GM21737 (cell line): Measurements from ENCODE around the gene LPCAT3.
"Not testable (repeated sequence)": the region's sequence is repeated elsewhere in the genome, so short reads cannot be mapped to it uniquely, and the experiment has no call there.

Source experiments
- ATAC-seq: cut with Tn5 transposase; IDR thresholded peaks from one replicate; pipeline ENCODE4 v1.9.1; 2021; ENCODE audit warnings: mild to moderate bottlenecking, moderate library complexity; ENCODE audit not compliant: unreplicated experiment

Gene LPCAT3

DNA sequence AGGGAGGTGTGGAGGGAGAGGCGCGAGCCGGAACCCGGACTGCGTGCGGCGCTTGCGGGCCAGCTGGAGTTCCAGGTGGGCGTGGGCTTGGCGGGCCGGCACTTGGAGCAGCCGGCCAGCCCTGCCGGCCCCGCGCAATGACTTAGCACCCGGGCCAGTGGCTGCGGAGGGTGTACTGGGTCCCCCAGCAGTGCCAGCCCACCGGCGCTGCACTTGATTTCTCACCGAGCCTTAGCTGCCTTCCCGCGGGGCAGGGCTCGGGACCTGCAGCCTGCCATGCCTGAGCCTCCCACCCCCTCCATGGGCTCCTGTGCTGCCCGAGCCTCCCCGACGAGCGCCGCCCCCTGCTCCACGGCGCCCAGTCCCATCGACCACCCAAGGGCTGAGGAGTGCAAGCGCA lies 19.1 kb upstream of the LPCAT3 start:
- not testable (repeated sequence) for ATAC-seq

GRCh38 chr12:7035463-7035862 lies 17.2 kb upstream of the LPCAT3 start:
- no peak for ATAC-seq

GRCh38 chr12:7034464-7034863 lies 16.2 kb upstream of the LPCAT3 start:
- no peak for ATAC-seq

GRCh38 chr12:7032990-7033389 lies 14.7 kb upstream of the LPCAT3 start:
- no peak for ATAC-seq

DNA sequence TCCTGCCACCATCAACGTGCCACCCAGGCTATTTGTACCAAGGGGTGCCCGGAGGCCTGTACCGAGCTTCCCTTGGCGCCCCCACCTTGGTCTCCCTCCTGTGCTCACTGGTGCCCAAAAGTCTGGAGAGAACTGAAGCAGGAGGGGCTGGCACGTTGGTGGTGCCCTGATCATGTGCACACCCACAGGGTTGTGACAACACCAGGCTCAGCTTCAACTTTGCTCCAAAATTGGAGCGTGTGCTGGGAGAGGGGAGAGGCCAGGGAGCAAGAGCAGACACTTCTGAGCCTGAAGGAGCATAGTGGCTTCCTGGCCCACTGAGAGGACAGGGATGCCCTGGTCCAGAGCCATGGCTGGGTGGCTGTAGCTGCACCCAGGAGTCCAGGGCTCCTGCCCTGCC lies 13.0 kb upstream of the LPCAT3 start:
- no peak for ATAC-seq

DNA sequence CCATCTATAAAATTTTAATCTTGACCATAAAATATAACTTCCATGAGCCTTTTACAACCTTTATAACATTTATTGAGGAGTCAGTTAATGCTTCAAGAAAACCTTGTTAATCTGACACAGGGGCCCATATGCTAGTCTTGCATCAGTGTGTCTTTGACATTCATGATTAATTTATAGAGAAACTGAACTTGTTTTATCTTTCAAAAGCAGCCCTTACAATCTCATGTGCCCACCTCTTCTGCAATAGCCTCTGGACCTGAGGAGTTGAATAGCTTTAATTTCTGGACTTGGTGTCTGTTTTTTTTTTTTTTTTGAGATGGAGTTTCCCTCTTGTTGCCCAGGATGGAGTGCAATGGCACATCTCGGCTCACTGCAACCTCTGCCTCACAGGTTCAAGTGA lies 8.6 kb upstream of the LPCAT3 start:
- no peak for ATAC-seq

DNA sequence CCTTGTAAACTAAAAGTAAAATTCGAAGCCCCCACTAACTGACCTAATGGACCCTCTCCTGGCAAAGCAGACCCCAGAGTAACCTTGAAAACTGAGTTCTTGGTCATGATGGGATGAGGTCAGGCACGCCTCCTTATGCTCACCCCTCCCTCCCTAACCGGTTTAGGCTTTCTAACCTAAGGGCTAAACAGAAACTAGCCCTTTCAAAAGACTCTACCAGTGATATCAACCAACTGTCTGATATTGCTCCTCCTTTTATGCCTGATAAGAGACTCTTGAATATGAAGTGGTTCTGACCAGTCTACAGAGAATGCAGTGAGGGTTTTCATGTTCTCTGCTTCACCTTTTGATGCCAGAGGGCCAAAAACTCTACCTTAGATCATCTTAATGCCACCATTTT lies 4.8 kb upstream of the LPCAT3 start:
- ATAC-seq, result no peak

DNA sequence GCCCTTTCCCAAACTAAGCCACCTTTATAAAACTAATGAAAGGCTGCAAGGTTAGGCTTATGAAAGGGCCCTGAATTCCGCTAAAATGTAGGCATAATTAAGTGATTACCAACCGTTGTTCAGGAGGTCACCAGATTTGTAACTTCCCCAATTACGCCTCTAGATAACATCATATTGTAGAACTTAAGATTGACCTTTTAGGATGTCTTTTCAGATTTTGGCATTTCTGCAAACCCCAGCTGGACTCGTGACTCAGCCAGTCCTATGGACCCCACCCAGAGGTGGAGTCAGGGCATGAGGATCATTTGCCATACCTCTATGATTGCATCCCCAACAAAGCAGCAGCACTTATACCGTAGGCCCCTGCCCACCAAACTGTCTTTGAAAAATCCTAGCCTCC lies 3.7 kb upstream of the LPCAT3 start:
- ATAC-seq, result no peak

DNA sequence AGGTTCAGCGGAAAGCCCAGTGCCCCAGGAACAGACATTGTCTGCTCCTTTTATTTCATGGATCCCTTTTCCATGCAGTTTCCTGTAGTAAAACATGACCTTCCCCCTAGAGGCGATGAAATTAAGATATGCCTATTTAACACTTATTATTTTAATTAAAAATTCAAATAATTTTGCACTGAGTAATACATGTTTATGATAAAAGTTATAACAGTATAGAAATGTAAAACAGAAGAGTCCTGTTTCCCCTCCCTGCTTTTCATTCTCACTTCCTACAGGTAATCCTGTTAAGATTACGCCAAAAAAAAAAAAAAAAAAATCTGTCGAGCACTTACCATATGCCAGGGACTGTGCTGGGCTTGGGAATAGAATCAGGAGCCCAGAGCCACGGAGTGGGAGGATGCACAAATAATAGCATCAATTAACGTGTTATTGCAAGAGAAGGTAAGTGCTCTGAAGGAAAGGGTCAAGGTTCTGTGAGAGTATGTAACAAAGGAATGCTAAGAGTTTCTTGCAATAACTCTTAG lies 830 bp upstream of the LPCAT3 start:
- no peak for ATAC-seq

- ATAC-seq, result no peak
Observed at GRCh38 chr12:7017870-7018349, 366 bp downstream of the LPCAT3 start.

DNA sequence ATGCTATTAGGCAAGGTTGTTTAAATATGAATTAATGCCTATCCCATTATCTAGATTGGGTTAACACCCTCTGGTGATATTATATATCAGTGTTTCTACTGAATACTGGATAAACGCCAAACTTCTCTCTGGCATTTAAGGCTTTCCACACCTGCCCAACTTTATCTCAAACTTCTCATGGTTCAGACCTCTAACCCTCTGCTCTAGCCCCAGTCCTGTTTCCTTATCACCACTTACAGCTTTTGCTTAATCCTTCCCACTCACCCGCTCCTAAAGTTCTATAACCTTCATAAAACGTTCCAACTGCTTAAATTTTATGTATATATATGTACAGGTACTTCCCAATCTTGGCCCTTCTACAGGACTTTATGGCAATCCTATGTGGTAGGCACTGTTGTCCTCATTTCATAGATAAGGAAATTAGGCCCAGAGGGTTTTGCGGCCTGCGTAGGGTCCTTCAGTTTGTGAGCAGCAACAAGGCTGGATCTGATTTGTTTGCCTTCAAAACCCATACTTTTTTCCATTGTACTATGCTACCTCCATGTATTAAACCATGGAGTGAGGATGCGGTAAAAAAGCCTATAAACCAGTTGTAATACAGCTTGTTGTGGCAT lies 1.2 kb downstream of the LPCAT3 start:
- no peak for ATAC-seq

DNA sequence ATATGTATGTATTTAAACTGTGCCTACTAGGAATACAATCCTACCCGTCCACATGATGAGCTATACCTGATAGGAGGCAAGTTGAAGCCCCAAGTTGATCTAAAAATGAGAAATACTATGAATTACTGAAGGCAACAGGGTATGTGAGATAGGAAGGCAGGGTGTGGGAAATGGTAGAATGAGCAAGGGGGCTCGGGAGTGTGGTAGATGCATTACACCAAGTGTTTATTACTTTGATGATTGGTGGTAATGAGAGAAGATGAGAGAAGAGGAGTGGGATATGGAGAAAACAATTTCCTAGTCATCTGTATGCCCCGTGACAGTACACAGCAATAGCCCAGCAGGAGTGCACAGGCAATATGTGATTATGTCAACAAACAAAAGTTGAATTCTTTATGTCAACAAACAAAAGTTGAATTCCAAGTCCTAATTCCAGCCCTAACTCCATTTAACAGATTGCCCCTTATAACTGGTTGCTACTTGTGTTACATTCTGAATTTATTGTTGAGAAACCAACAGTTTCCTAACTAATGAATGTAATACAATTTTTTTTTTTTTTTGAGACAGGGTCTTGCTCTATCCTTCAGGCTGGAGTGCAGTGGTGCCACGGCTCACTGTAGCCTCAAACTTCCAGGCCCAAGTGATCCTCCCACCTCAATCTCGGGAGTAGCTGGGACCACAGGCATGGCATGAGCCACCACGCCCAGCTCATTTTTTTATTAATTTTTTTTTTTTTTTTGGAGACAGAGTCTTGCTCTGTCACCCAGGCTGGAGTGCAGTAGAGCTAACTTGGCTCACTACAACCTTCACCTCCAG lies 2.5 kb downstream of the LPCAT3 start:
- ATAC-seq, result no peak

- no peak for ATAC-seq
Observed at GRCh38 chr12:7013101-7013500, 5.2 kb downstream of the LPCAT3 start.

- no peak for ATAC-seq
Observed at GRCh38 chr12:7012024-7012607, 6.2 kb downstream of the LPCAT3 start.

GRCh38 chr12:7011398-7011797 lies 6.9 kb downstream of the LPCAT3 start:
- not testable (repeated sequence) for ATAC-seq

- ATAC-seq, result no peak
Observed at GRCh38 chr12:7009512-7009911, 8.8 kb downstream of the LPCAT3 start.

GRCh38 chr12:7008864-7009263 lies 9.4 kb downstream of the LPCAT3 start:
- ATAC-seq, result no peak

DNA sequence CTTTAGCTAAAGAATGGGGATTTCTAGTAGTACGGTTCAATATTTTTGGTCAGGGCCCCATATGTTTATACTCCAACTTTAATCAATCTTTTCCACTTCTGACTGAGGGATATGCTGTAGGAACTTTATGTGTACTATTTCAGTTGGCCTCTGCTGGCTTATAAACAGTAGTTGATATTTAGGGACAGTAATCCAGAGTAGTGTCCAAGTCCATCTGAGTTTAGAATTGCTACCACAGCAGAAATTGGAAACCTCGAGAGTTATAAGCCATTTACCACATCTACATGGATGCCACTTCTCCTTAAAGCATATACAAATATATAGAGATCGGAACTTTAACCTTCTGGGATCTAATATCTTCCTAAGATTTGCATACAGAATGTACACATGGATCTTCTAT lies 11.6 kb downstream of the LPCAT3 start:
- ATAC-seq, result no peak

- ATAC-seq, result no peak
Observed at GRCh38 chr12:7005311-7005710, 13.0 kb downstream of the LPCAT3 start.

GRCh38 chr12:7004840-7005239 lies 13.4 kb downstream of the LPCAT3 start:
- ATAC-seq, result no peak

DNA sequence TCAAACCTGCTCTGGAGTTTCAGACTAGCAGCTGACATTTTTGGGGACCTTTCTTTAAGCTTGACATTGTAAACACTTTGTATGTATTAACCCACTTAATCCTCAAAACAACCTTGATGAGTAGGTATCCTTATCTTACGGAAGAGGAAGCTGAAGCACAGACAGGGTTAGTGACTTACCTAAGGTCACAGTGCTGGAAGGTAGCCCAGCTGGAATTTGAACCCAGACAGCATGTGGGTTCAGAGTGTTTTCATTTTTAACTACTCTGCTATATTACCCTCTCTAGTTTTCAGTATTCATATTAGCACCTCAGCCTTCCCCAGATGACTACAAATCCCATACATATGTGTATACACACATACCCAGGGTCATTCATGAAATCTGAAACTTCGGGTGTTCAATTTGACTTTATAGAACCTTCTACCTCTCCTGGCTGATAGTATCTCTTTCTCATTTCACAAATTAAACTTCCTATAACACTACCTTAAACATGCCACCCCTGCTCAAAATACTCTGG lies 13.9 kb downstream of the LPCAT3 start:
- no peak for ATAC-seq
